Fibroblast of peridontal ligament (primary cell): ENCODE measurements around the gene SPDEF.
A peak's percentile ranks its signal among the peaks of the same experiment; 100 is the strongest.

ENCODE experiments used
- DNase-seq: peaks from one replicate; pipeline ENCODE4 v3.0.0-alpha.2; 2010; ENCODE audit errors: extremely low read depth

The SPDEF gene

DNA sequence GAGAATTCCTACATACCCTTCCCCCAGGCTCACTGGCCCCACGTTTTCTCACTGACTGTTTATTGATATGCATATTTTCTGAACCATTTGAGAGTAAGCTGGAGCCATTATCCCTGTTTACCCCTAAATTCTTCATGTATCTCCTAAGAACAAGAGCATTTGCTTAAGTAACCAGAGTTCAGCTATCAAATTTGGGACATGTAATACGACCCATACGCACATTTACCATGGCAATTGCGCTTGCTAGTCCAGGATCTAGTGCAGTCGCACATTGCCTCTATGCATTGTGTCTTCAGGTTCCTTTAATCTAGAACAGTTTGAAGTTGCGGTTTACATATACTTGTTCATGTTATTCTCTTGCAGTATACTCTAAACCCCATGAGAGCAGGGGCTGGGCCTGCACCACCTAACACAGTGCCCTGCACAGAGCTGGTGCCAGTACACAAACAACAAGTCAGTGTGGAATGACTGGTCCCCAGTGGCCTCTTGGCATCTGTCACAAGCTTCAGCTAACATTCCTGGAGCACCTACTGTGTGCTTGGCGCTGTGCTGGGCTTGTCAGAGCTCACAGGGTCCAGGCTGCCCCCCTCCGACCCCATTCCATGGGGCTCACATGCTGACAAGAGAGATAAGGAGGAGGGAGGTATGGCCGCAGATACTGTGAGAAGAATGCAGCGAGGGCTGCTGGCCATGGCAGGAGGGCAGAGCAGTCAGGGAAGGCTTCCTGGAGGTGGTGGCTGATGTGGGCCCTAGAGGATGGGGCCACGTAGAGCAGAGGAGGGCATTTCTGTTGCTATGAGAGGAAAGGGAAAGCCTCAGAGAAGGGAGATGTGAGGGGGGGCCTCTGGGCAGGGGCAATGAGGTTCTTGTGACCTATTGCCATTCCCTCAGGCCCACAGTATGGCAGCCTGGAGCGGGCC, 28.1 kb downstream of the SPDEF start:
- DNase-seq = peak; percentile 14

GRCh38 chr6:34526992-34527728, 29.0 kb downstream of the SPDEF start:
- DNase-seq = peak; percentile 75

DNA sequence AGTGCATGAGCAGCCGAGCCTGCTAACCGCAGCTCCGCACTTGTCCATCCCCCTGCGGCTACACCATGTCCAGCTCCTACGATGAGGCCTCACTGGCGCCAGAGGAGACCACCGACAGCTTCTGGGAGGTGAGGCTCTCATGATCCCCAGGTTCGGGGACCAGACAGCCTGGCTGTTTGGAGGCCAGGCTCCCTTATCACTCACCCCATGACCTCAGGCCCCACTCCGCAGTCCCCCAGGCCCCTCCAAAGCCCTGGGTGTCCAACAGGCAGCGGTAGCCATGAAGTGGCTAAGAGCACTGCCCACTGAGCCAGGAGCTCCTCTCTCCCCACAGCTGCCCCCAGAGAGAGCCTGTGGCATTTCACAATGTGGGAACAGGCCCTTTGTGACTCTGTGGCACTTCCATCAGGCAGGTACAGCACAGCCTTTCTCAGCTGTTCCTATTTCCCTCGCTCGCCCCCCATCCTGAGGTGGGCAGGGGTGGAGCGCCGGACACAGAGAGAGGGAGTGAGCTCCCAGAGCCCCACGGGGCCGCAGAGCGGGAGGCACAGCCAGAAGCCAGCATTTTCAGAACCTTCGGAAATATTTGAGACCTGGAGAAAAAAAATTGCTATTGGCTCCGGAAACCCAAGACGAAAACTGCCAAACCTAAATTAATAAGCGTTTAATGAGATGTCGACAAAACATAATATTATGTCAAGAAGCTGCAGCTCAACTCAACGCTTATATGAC, 29.7 kb downstream of the SPDEF start:
- no peak for DNase-seq

DNA sequence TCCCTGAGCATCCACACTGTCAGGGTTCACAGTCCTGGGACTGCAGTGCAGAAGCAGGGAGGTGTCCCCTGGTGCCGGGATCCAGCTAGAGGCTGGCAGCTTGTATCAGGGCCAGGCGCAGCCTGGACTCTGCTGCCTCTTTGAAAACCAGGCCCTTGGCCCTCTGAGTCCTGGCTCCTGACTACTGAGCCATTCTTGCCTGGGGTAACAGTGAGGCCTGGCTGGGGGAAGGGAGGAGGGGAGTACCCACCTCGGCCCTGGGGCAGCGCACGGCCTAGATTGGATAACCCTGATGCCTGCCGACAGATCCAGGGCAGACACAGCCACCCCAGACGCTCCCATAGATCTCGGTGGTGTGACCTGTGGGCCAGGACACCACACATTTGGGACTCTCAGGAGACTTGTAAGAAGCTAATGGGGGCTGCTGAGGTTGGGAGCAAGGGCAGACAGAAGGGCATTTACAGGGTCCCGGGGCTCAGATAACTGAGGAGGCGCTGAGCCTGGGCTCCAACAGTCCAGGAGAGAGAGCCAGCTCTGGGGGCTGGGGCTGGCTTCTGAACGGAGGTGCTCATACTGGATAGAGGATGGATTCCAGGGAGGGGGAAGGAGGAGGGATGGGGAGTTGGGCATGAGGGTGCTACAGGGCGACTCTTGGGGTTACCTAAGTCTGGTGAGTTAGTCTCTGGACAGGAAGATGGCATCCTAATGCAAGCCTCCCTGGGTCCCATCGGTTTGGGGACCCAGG, 30.5 kb downstream of the SPDEF start:
- DNase-seq = no peak

- no peak for DNase-seq
These were observed 31.2 kb downstream of the SPDEF start for GRCh38 chr6:34524971-34525370.

DNA sequence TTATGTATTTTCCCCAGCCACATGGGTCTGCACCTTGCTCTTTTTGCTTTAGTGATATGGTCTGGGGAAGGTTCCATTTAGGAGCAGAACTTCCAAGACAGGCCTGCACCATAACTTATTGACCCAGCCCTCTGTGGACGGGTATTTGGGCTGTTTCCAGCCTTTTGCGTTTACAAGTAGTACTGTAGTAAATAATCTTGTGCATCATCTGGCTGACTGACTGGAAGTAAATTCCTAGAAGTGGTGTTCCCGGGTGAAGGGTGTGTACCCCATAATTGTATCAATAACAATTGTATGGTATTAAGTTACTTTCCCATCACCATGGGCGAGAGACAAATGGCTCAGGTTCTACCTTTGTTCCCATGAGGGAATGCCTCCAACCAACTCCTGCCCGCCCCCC, 31.6 kb downstream of the SPDEF start:
- DNase-seq = no peak

- DNase-seq = no peak
These were observed 32.5 kb downstream of the SPDEF start for GRCh38 chr6:34523441-34524206.

- no peak for DNase-seq
These were observed 33.4 kb downstream of the SPDEF start for GRCh38 chr6:34522761-34523160.

- no peak for DNase-seq
These were observed 34.5 kb downstream of the SPDEF start for GRCh38 chr6:34521463-34522285.

DNA sequence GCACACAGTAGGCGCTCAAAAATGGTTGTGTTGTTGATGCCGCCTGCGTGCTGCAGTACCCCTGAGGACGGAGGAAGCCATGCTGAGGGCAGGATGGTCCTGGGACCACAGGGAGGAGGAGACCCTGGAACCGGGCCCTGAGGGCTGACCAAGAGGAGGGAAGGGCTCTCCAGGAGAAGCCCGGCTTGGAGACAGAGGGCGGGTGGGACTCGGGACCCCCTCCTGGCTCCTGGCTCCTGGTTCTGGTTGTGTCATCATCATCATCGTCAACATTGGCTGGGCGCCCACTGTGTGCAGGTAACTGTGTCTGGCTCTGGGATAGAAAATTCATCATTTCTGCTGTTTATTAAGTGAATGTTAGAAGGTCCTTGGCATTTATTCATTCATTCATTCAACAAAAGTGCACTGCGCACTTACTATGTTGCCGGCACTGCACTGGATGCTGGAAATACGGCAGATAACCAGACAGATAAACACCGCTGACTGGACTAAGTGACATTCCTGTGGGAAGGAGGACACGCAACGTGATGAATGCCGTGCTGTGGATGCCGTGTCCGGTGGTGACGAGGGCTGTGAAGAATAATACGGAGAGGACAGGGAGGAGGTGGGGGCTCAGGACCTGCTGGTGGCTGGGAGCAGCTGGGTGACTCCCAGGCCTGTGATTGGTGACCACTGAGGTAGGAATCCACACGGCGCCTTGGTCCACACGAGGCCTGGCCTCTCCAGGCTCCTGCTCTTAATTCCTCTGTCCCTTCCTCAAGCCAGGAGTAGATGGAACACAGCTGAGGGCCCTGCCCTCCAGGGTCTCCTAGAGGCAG, 35.3 kb downstream of the SPDEF start:
- no peak for DNase-seq

DNA sequence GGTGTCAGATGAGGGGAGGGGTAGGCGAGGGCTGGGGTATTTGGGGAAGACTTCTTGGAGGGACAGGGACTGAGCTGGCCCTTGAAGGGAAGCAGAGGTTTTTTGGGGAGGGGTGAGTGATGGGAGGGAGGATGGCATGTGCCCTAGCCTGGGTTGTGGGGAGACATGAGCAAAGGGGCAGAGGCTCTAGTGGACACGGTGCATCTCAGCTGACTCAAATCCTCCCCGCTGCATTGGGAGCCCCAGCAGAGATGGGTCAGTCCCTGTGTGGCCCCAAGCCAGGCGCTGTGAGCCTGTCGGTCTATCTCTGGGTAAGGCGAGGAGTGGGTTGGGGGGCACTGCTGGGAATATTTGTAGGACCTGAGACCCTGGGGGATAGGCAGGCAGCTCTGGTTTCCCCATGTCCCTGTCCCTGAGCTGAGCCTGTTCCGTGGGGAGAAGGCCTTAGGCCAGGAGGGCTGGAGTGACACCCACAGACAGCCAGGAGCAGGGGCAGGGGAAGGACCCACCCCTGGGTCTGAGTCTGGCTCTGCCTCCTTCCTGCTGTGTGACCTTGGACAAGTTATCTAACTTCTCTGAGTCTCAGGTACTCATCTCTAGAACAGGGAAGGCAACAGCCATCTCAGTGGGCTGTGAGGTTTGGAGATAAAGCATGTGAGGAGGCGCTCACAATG, 36.0 kb downstream of the SPDEF start:
- DNase-seq = no peak

DNA sequence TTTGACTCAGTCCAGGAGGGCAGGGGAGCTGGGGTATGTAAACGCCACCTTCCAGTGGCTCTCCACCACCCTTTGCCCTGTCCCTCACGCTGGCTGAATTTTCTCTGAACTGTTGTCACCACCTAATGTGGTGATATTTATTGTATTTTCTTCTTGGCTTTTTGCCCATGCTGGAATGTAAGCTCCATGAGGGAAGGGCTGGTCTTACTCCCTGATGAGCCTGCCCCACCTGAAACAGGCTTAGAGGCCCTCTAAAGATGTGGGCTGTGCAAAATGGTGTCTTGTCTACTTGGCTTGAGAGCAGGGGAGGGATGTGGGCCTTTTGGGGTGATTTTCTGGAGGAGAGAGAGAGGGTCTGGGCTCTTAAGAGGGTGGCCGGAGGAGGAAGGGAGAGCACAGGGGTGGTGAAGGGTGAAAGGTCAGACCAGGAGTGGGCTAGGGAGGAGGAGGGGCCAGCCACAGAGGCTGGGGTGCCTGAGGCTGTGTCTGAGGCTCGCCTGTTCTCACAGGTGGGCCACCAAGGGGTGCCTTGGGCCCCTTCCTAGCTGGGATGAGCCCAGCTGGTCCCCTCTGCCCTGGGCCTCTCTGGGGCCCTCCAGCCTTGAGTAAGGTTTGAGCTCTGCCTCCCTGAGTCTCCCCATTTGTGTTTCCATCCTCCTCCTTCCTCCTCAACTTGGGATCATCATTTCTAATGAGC, 37.3 kb downstream of the SPDEF start:
- DNase-seq = no peak

DNA sequence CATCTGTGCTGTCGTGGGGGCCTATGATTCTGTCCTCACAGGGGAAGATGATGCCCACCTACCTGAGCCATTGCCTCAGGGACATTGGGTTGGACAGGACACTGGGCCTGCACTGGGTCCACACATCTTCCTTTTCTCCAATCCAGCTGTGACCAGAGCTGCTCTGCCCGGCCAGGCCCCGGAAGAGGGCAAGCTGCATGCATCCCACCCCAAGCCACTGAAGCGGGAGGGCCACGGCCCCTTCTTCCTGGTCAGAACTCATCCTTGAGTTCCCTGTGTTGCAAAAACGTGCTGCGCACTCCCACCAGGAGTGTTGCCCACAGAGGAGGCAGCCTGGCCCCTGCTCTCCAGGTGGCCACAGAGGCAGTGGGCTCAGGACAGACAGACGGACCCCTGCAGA, 38.2 kb downstream of the SPDEF start:
- no peak for DNase-seq

DNA sequence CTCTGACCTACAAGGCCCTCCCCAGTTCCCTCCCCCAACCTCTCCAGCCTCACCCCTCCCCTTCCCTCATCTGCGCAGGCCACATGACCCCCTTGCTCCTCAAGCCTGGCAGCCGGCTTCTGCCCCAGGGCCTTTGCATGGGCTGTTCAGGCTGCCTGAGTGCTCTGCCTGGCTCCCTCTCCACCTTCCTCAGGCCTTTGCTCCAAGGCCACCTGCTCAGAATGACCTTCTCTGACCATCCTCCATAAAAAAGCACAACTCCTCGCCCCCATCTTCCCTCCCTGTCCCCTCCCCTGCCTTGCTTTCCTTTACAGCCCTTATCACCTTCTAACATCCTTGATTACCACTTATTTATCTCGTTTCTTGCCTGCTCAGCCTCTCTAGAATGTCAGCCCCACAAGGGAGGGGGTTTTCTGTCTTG, 38.7 kb downstream of the SPDEF start:
- no peak for DNase-seq

GRCh38 chr6:34516391-34517324, 39.5 kb downstream of the SPDEF start:
- DNase-seq = no peak

- no peak for DNase-seq
These were observed 40.4 kb downstream of the SPDEF start for GRCh38 chr6:34515473-34516387.
